Liver (tissue), 3 donors: ENCODE results near the gene ERC1.

Experiments used
- CTCF ChIP-seq: fragments of 150-350 bp; IDR thresholded peaks from 2 replicates; pipeline ENCODE4 v1.5.1; 2017; ENCODE audit warnings: improper control_type of control experiment, low read depth, low read length; ENCODE audit not compliant: missing input control
- HNF4A ChIP-seq, 2 donors: conservative IDR thresholded peaks; 2 replicates each; pipeline ENCODE4 v1.6.1; 2016; ENCODE audit warnings: antibody characterized with exemption in 2 of 2, mild to moderate bottlenecking in 2 of 2
- YY1 ChIP-seq: IDR thresholded peaks from 2 replicates; pipeline ENCODE4 v1.6.1; 2016; ENCODE audit warnings: antibody characterized with exemption, mild to moderate bottlenecking
- TF ChIP-seq, protein P1 (sequence below): IDR thresholded peaks from 2 replicates; pipeline ENCODE4 v1.6.1; 2016; ENCODE audit warnings: antibody characterized with exemption, mild to moderate bottlenecking
- donor health status: healthy.
- donor health status: healthy.

- TF ChIP-seq CTCF (no peak), HNF4A (conservative IDR thresholded peaks at IDR 0.05) (no peak), YY1 (no peak)
- TF ChIP-seq, protein P1, sequence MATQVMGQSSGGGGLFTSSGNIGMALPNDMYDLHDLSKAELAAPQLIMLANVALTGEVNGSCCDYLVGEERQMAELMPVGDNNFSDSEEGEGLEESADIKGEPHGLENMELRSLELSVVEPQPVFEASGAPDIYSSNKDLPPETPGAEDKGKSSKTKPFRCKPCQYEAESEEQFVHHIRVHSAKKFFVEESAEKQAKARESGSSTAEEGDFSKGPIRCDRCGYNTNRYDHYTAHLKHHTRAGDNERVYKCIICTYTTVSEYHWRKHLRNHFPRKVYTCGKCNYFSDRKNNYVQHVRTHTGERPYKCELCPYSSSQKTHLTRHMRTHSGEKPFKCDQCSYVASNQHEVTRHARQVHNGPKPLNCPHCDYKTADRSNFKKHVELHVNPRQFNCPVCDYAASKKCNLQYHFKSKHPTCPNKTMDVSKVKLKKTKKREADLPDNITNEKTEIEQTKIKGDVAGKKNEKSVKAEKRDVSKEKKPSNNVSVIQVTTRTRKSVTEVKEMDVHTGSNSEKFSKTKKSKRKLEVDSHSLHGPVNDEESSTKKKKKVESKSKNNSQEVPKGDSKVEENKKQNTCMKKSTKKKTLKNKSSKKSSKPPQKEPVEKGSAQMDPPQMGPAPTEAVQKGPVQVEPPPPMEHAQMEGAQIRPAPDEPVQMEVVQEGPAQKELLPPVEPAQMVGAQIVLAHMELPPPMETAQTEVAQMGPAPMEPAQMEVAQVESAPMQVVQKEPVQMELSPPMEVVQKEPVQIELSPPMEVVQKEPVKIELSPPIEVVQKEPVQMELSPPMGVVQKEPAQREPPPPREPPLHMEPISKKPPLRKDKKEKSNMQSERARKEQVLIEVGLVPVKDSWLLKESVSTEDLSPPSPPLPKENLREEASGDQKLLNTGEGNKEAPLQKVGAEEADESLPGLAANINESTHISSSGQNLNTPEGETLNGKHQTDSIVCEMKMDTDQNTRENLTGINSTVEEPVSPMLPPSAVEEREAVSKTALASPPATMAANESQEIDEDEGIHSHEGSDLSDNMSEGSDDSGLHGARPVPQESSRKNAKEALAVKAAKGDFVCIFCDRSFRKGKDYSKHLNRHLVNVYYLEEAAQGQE, result no peak
Measured at GRCh38 chr12:1108276-1108675, 117.3 kb downstream of the ERC1 start.
